Heart left ventricle (tissue), 16 donors: Measurements from ENCODE around the gene CYP2S1. TPM values are rescaled to one million over a fixed set of nuclear protein-coding genes. Genes with fewer than 3 reads are reported as not detected.
"Not testable (repeated sequence)": the region's sequence is repeated elsewhere in the genome, so short reads cannot be mapped to it uniquely, and the experiment has no call there.

Source experiments
- ATAC-seq, 4 donors: fragments of 200-7000 bp; cut with Tn5 transposase; one replicate each; pipeline ENCODE4 v1.9.1; 2020 to 2022; ENCODE audit warnings: moderate library complexity in 4 of 4, mild to moderate bottlenecking in 3 of 4, moderate number of reproducible peaks in 1 of 4
- DNase-seq, 5 donors: peaks; one replicate each; pipeline ENCODE4 v3.0.0-alpha.2; 2020
- H3K27ac ChIP-seq, 12 donors: fragments of 200-600 bp; sonication (generic) in 4 of 12; one replicate each; pipeline versions ENCODE4 v1.5.0 to v1.8.0; 2016 to 2022; ENCODE audit warnings: mild to moderate bottlenecking in 2 of 12
- H3K27me3 ChIP-seq, 9 donors: fragments of 200-600 bp; sonication (generic) in 2 of 9; one replicate each; pipeline versions ENCODE4 v1.5.1 to v1.8.0; 2016 to 2022; ENCODE audit warnings: mild to moderate bottlenecking in 3 of 9
- H3K36me3 ChIP-seq, 9 donors: fragments of 200-600 bp; sonication (generic) in 2 of 9; one replicate each; pipeline versions ENCODE4 v1.5.0 to v1.8.0; 2018 to 2022; ENCODE audit warnings: mild to moderate bottlenecking in 2 of 9
- H3K4me1 ChIP-seq, 12 donors: fragments of 200-600 bp; sonication (generic) in 4 of 12; one replicate each; pipeline versions ENCODE4 v1.5.0 to v1.8.0; 2016 to 2022; ENCODE audit warnings: mild to moderate bottlenecking in 3 of 12
- H3K4me3 ChIP-seq, 12 donors: fragments of 200-600 bp; sonication (generic) in 4 of 12; one replicate each; pipeline versions ENCODE4 v1.5.0 to v1.8.0; 2017 to 2022; ENCODE audit warnings: mild to moderate bottlenecking in 9 of 12, moderate library complexity in 4 of 12
- H3K9me3 ChIP-seq, 12 donors: fragments of 200-600 bp; sonication (generic) in 4 of 12; one replicate each; pipeline versions ENCODE4 v1.5.0 to v1.8.0; 2016 to 2022; ENCODE audit warnings: mild to moderate bottlenecking in 1 of 12
- POLR2A ChIP-seq, 2 donors: fragments of 450-650 bp; IDR thresholded peaks; one replicate each; pipeline ENCODE4 v1.6.1; 2017; ENCODE audit warnings: antibody characterized with exemption in 2 of 2, mild to moderate bottlenecking in 2 of 2, moderate library complexity in 2 of 2
- WGBS, 4 donors: extraction: QIAGEN DNeasy Blood & Tissue Kit in 2 of 4; methylation state at CpG; one replicate each; pipeline versions ENCODE4 v1.1.5 to v1.1.7; 2013 to 2018; 5-methylcytosine and 5-hydroxymethylcytosine counted together
- intact Hi-C, 10 donors: fragments of 100-400 bp; cut with DNase I; formaldehyde crosslinking; loops; one replicate each; pipeline versions ENCODE4 v1.11.1 to v1.14.2; 2022
- polyA plus RNA-seq, 2 donors: library from polyadenylated mRNA; stranded (reverse); fragments of 200-250 nt; gene quantifications; one replicate each; pipeline ENCODE4 v1.2.3, GENCODE V29; 2013
- total RNA-seq, 9 donors: library from RNA; depleted of rRNA in 2 of 9; stranded (reverse); fragments of >200 nt in 2 of 9; fragmentation: NEBNext Ultra II Directional in 3 of 9; extraction: Animal tissue kit (Norgen Biotek cat#: 25700) in 3 of 9; gene quantifications; one replicate each; pipeline versions ENCODE4 v1.1.0 to v1.2.4, GENCODE V29; 2016 to 2023
- TF ChIP-seq, protein P1 (sequence below), 12 donors: fragments of 200-600 bp; sonication (generic) in 4 of 12; IDR thresholded peaks; one replicate each; pipeline versions ENCODE4 v1.5.0 to v1.8.0; 2018 to 2022; ENCODE audit warnings: antibody characterized with exemption in 12 of 12, mild to moderate bottlenecking in 5 of 12
- donor health status: ischemic (EF 13 %, LVEDD 7.1; RV severe dilation, severe dysfunction).
- donor health status: healthy with polysubstance abuse.
- donor health status: DM: no; HTN: yes; CAD: no.
- donor health status: DM: no; HTN: no; CAD: no.
- donor health status: ischemic (EF 25% LVEDD 6.9; RV normal size, moderate dysfunction).
- donor health status: ischemic (EF 25% LVEDD 5.7; RV mildly dilated, moderate dysfunction).
- donor health status: healthy.
- donor health status: DM: yes; HTN: yes; CAD: no.
- donor health status: ischemic (EF 35%, LVEDD 5.7; RV mildly dilated, moderate dysfunction).
- donor health status: nonischemic (EF 11% LVEDD 7.7; RV severe dilation, severe dysfunction).
- donor health status: DM: yes; HTN: yes; CAD: no.
- donor health status: PGD.
- donor health status: ischemic (EF 29% LVEDD 5.4; RV normal size, mild dysfunction).
- donor health status: nonischemic (EF 23%, LVEDD 6.1; RV moderate dilation, normal function).

Gene CYP2S1
- total and polyA plus RNA-seq, 11 donors, result 0.11 to 3.8 (median 0.35) TPM

- H3K4me3 ChIP-seq, result peak overlapping the region in 1 of 12 donors; percentile 30
- TF ChIP-seq POLR2A (IDR thresholded peaks at IDR 0.05), result no peak
- TF ChIP-seq, protein P1, sequence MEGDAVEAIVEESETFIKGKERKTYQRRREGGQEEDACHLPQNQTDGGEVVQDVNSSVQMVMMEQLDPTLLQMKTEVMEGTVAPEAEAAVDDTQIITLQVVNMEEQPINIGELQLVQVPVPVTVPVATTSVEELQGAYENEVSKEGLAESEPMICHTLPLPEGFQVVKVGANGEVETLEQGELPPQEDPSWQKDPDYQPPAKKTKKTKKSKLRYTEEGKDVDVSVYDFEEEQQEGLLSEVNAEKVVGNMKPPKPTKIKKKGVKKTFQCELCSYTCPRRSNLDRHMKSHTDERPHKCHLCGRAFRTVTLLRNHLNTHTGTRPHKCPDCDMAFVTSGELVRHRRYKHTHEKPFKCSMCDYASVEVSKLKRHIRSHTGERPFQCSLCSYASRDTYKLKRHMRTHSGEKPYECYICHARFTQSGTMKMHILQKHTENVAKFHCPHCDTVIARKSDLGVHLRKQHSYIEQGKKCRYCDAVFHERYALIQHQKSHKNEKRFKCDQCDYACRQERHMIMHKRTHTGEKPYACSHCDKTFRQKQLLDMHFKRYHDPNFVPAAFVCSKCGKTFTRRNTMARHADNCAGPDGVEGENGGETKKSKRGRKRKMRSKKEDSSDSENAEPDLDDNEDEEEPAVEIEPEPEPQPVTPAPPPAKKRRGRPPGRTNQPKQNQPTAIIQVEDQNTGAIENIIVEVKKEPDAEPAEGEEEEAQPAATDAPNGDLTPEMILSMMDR (IDR thresholded peaks at IDR 0.05), result no peak
- intact Hi-C loops, result no loop called here
- ATAC-seq (peak in 3 of 4 donors; percentile 69 to 78 (median 70)), DNase-seq (peak in 4 of 5 donors; percentile 22 to 61 (median 39))
- H3K4me1 ChIP-seq, result peaks cover 0 to 22% (median 0%) of the 10 kb centered on the region in 12 donors
- no peaks in the 10 kb centered on the region for H3K9me3 ChIP-seq
- H3K27me3 ChIP-seq, result no peaks in the 10 kb centered on the region
- H3K36me3 ChIP-seq, result no peaks in the 10 kb centered on the region
- H3K27ac ChIP-seq, result peak overlapping the region in 1 of 12 donors; percentile 73
- 30 to 40% (median 35%) methylated on average over 14 of the region's 14 CpGs for WGBS, 4 donors
Measured at GRCh38 chr19:41175801-41176777, 16.9 kb upstream of the CYP2S1 start.

GRCh38 chr19:41180173-41180572 lies 12.8 kb upstream of the CYP2S1 start:
- H3K36me3 ChIP-seq, H3K27ac ChIP-seq, ATAC-seq, DNase-seq, H3K27me3 ChIP-seq, H3K9me3 ChIP-seq, H3K4me3 ChIP-seq, intact Hi-C loops: not testable (repeated sequence)
- H3K4me1 ChIP-seq, result peaks cover 0 to 16% (median 0%) of the 10 kb centered on the region in 12 donors
- WGBS, 4 donors, result 93 to 94% methylated on average over 28 to 34 of the region's 34 CpGs; no CpG with 5 or more reads in 2 of the 4 donors

GRCh38 chr19:41186971-41187883 lies 5.8 kb upstream of the CYP2S1 start:
- 62 to 69% (median 67%) methylated on average over 8 of the region's 8 CpGs for WGBS, 4 donors

GRCh38 chr19:41187884-41188279 lies 5.1 kb upstream of the CYP2S1 start:
- 76 to 86% (median 79%) methylated on average over 3 of the region's 3 CpGs for WGBS, 4 donors
- ATAC-seq (no peak), DNase-seq (no peak)
- TF ChIP-seq, protein P1 (IDR thresholded peaks at IDR 0.05), result no peak
- no peak for TF ChIP-seq POLR2A (IDR thresholded peaks at IDR 0.05)
- Histone ChIP-seq H3K27ac (no peak overlapping the region), H3K4me1 (peaks cover 0 to 8% (median 0%) of the 10 kb centered on the region in 12 donors), H3K36me3 (no peaks in the 10 kb centered on the region), H3K4me3 (no peak overlapping the region), H3K9me3 (no peaks in the 10 kb centered on the region), H3K27me3 (peaks cover 2 to 57% (median 18%) of the 10 kb centered on the region in 9 donors)
- intact Hi-C loops, result no loop called here

More at GRCh38 chr19:41186971-41187883, 5.8 kb upstream of the CYP2S1 start:
- ATAC-seq (no peak), DNase-seq (no peak)
- Histone ChIP-seq H3K9me3 (no peaks in the 10 kb centered on the region), H3K27me3 (peaks cover 0 to 51% (median 16%) of the 10 kb centered on the region in 9 donors), H3K27ac (no peak overlapping the region), H3K36me3 (no peaks in the 10 kb centered on the region), H3K4me3 (no peak overlapping the region), H3K4me1 (peaks cover 0 to 2% (median 0%) of the 10 kb centered on the region in 12 donors)
- TF ChIP-seq POLR2A (IDR thresholded peaks at IDR 0.05), result no peak
- TF ChIP-seq, protein P1 (IDR thresholded peaks at IDR 0.05), result no peak
- intact Hi-C loops, result no loop called here
